HUES64 (cell line): ENCODE results near the gene CCDC179. TPM values are rescaled to one million over a fixed set of nuclear protein-coding genes. Genes with fewer than 3 reads are reported as not detected.

ENCODE experiments used
- H3K27ac ChIP-seq: 2 replicates; pipeline ENCODE4 v1.7.0; 2013; ENCODE audit warnings: low read depth, low read length, inconsistent platforms
- H3K27me3 ChIP-seq: 2 replicates; pipeline ENCODE4 v1.6.1; 2013; ENCODE audit warnings: mild to moderate bottlenecking, low read length; ENCODE audit not compliant: insufficient read depth
- H3K36me3 ChIP-seq: 2 replicates; pipeline ENCODE4 v1.6.1; 2013; ENCODE audit warnings: mild to moderate bottlenecking, low read length; ENCODE audit not compliant: insufficient read depth
- H3K4me1 ChIP-seq: 2 replicates; pipeline ENCODE4 v1.6.1; 2013; ENCODE audit warnings: mild to moderate bottlenecking, low read length, moderate library complexity; ENCODE audit not compliant: insufficient read depth
- H3K4me3 ChIP-seq: 2 replicates; pipeline ENCODE4 v1.5.1; 2013; ENCODE audit warnings: mild to moderate bottlenecking, low read length, moderate library complexity
- H3K9ac ChIP-seq: 2 replicates; pipeline ENCODE4 v1.6.1; 2013; ENCODE audit warnings: mild to moderate bottlenecking, low read depth, low read length
- H3K9me3 ChIP-seq: 2 replicates; pipeline ENCODE4 v1.6.1; 2013; ENCODE audit warnings: low read depth, low read length; ENCODE audit not compliant: insufficient read depth
- WGBS: fragments of 150-250, 120-280 bp; methylation state at CpG from one replicate; pipeline ENCODE4 v1.1.7; 2013; ENCODE audit warnings: missing lambda C conversion rate; 5-methylcytosine and 5-hydroxymethylcytosine counted together
- polyA plus RNA-seq, 2 experiments: library from polyadenylated mRNA; stranded (reverse); fragments of 50-300 nt; gene quantifications; one replicate each; pipeline ENCODE4 v1.2.3, GENCODE V29; 2013

Gene CCDC179
- polyA plus RNA-seq (2013, experiment 1 of 2), result not detected
- not detected for polyA plus RNA-seq (2013, experiment 2 of 2)

GRCh38 chr11:22860241-22860640, at the start of gene CCDC179:
TSS of gene CCDC179 (minus strand) at chr11:22860474. CDS start at chr11:22860421, 53 bp downstream.
- no peak within 1 kb of the TSS for H3K9ac ChIP-seq
- H3K27me3 ChIP-seq, result no peaks in the 10 kb centered on the region
- H3K4me1 ChIP-seq, result no peaks in the 10 kb centered on the region
- H3K4me3 ChIP-seq, result no peak within 1 kb of the TSS
- WGBS, result 93% methylated on average over 4 of the region's 4 CpGs
- no peaks in the 10 kb centered on the region for H3K9me3 ChIP-seq
- H3K27ac ChIP-seq, result no peak within 1 kb of the TSS
- no peaks in the 10 kb centered on the region for H3K36me3 ChIP-seq

- WGBS, result 95% methylated on average over 1 of the region's 1 CpG
- no peaks in the 10 kb centered on the region for H3K9me3 ChIP-seq
These were observed 43.5 kb upstream of the CCDC179 start for GRCh38 chr11:22903782-22904181.

GRCh38 chr11:22901603-22902002, 41.3 kb upstream of the CCDC179 start:
- Histone ChIP-seq H3K27ac (no peak overlapping the region), H3K9ac (no peak overlapping the region), H3K27me3 (no peaks in the 10 kb centered on the region), H3K4me3 (no peak overlapping the region), H3K36me3 (no peaks in the 10 kb centered on the region), H3K4me1 (0 out of 2 replicates have a peak, but pooled peaks cover 6% of the 10 kb centered on the region), H3K9me3 (no peaks in the 10 kb centered on the region)
- 84% methylated on average over 4 of the region's 4 CpGs for WGBS

More at GRCh38 chr11:22903782-22904181, 43.5 kb upstream of the CCDC179 start:
- no peaks in the 10 kb centered on the region for H3K36me3 ChIP-seq
- H3K9ac ChIP-seq, result no peak overlapping the region
- 0 out of 2 replicates have a peak, but pooled peaks cover 6% of the 10 kb centered on the region for H3K4me1 ChIP-seq
- H3K27me3 ChIP-seq, result no peaks in the 10 kb centered on the region
- no peak overlapping the region for H3K4me3 ChIP-seq
- no peak overlapping the region for H3K27ac ChIP-seq

- Histone ChIP-seq H3K4me3 (no peak overlapping the region), H3K36me3 (no peaks in the 10 kb centered on the region), H3K4me1 (0 out of 2 replicates have a peak, but pooled peaks cover 6% of the 10 kb centered on the region), H3K27ac (no peak overlapping the region), H3K27me3 (no peaks in the 10 kb centered on the region), H3K9ac (no peak overlapping the region), H3K9me3 (no peaks in the 10 kb centered on the region)
These were observed 40.7 kb upstream of the CCDC179 start for GRCh38 chr11:22900764-22901486.

- H3K27ac ChIP-seq, result no peak overlapping the region
- no peaks in the 10 kb centered on the region for H3K9me3 ChIP-seq
- H3K36me3 ChIP-seq, result no peaks in the 10 kb centered on the region
- WGBS, result 93% methylated on average over 5 of the region's 5 CpGs
- no peak overlapping the region for H3K4me3 ChIP-seq
- no peak overlapping the region for H3K9ac ChIP-seq
- no peaks in the 10 kb centered on the region for H3K27me3 ChIP-seq
- 0 out of 2 replicates have a peak, but pooled peaks cover 6% of the 10 kb centered on the region for H3K4me1 ChIP-seq
These were observed 37.8 kb upstream of the CCDC179 start for GRCh38 chr11:22898036-22898435.

- Histone ChIP-seq H3K9me3 (no peaks in the 10 kb centered on the region), H3K4me1 (no peaks in the 10 kb centered on the region), H3K27ac (no peak overlapping the region), H3K27me3 (no peaks in the 10 kb centered on the region), H3K4me3 (no peak overlapping the region), H3K36me3 (no peaks in the 10 kb centered on the region), H3K9ac (no peak overlapping the region)
- WGBS, result 90% methylated on average over 2 of the region's 2 CpGs
These were observed 30.0 kb upstream of the CCDC179 start for GRCh38 chr11:22890227-22890626.

GRCh38 chr11:22884217-22884616, 23.9 kb upstream of the CCDC179 start:
- H3K4me1 ChIP-seq, result no peaks in the 10 kb centered on the region
- H3K27me3 ChIP-seq, result no peaks in the 10 kb centered on the region
- WGBS, result no CpG with 5 or more reads among the region's 1 CpG
- H3K4me3 ChIP-seq, result no peak overlapping the region
- no peaks in the 10 kb centered on the region for H3K36me3 ChIP-seq
- no peak overlapping the region for H3K27ac ChIP-seq
- H3K9ac ChIP-seq, result no peak overlapping the region
- no peaks in the 10 kb centered on the region for H3K9me3 ChIP-seq

GRCh38 chr11:22879630-22880029, 19.4 kb upstream of the CCDC179 start:
- H3K4me3 ChIP-seq, result no peak overlapping the region
- no peak overlapping the region for H3K9ac ChIP-seq
- no peak overlapping the region for H3K27ac ChIP-seq
- H3K9me3 ChIP-seq, result no peaks in the 10 kb centered on the region
- WGBS, result 87% methylated on average over 2 of the region's 2 CpGs
- H3K27me3 ChIP-seq, result no peaks in the 10 kb centered on the region
- H3K4me1 ChIP-seq, result no peaks in the 10 kb centered on the region
- no peaks in the 10 kb centered on the region for H3K36me3 ChIP-seq

- Histone ChIP-seq H3K4me1 (no peaks in the 10 kb centered on the region), H3K27ac (no peak overlapping the region), H3K36me3 (no peaks in the 10 kb centered on the region), H3K4me3 (no peak overlapping the region), H3K9ac (no peak overlapping the region), H3K9me3 (no peaks in the 10 kb centered on the region), H3K27me3 (no peaks in the 10 kb centered on the region)
These were observed 18.3 kb upstream of the CCDC179 start for GRCh38 chr11:22878604-22879003.

GRCh38 chr11:22878039-22878438, 17.8 kb upstream of the CCDC179 start:
- Histone ChIP-seq H3K4me3 (no peak overlapping the region), H3K27ac (no peak overlapping the region)

GRCh38 chr11:22875869-22876473, 15.7 kb upstream of the CCDC179 start:
- no peak overlapping the region for H3K4me3 ChIP-seq
- H3K9me3 ChIP-seq, result no peaks in the 10 kb centered on the region
- H3K27me3 ChIP-seq, result no peaks in the 10 kb centered on the region
- no peaks in the 10 kb centered on the region for H3K36me3 ChIP-seq
- H3K27ac ChIP-seq, result no peak overlapping the region
- no peaks in the 10 kb centered on the region for H3K4me1 ChIP-seq
- no CpG with 5 or more reads among the region's 2 CpGs for WGBS
- H3K9ac ChIP-seq, result no peak overlapping the region

More at GRCh38 chr11:22878039-22878438, 17.8 kb upstream of the CCDC179 start:
- H3K9me3 ChIP-seq, result no peaks in the 10 kb centered on the region
- no peaks in the 10 kb centered on the region for H3K4me1 ChIP-seq
- no peak overlapping the region for H3K9ac ChIP-seq
- H3K36me3 ChIP-seq, result no peaks in the 10 kb centered on the region
- H3K27me3 ChIP-seq, result no peaks in the 10 kb centered on the region
